Ovary (tissue), 9 donors: ENCODE measurements around the gene SLC7A9. TPM values are rescaled to one million over a fixed set of nuclear protein-coding genes. Genes with fewer than 3 reads are reported as not detected.

Experiments
- DNase-seq, 5 donors: peaks; one replicate each; pipeline ENCODE4 v3.0.0-alpha.2; 2019 to 2020
- H3K27ac ChIP-seq, 2 donors: fragments of 200-600 bp; one replicate each; pipeline versions ENCODE4 v1.5.1 to v1.8.0; 2019 to 2022
- H3K27me3 ChIP-seq: fragments of 200-600 bp; one replicate; pipeline ENCODE4 v1.8.0; 2022
- H3K36me3 ChIP-seq: fragments of 200-600 bp; sonication (generic); one replicate; pipeline ENCODE4 v1.5.1; 2019
- H3K4me1 ChIP-seq: one replicate; pipeline ENCODE4 v1.8.1; 2013; ENCODE audit warnings: mild to moderate bottlenecking, moderate library complexity; ENCODE audit not compliant: insufficient read depth
- H3K4me3 ChIP-seq: fragments of 200-600 bp; sonication (generic); one replicate; pipeline ENCODE4 v1.5.1; 2017
- H3K9me3 ChIP-seq, 2 donors: fragments of 200-600 bp in 1 of 2; sonication (generic) in 1 of 2; one replicate each; pipeline versions ENCODE4 v1.5.1 to v1.8.1; 2013 to 2019; ENCODE audit warnings: mild to moderate bottlenecking in 1 of 2, moderate library complexity in 1 of 2
- CTCF ChIP-seq, 3 donors: fragments of 450-650 bp in 2 of 3; fragments of 200-600 bp in 1 of 3; IDR thresholded peaks; one replicate each; pipeline versions ENCODE4 v1.5.1 to v1.8.0; 2016 to 2022; ENCODE audit warnings: antibody characterized with exemption in 3 of 3, mild to moderate bottlenecking in 1 of 3
- EP300 ChIP-seq: sonication (generic); formaldehyde crosslinking; IDR thresholded peaks from one replicate; pipeline ENCODE4 v1.6.1; 2017; ENCODE audit warnings: antibody characterized with exemption
- POLR2A ChIP-seq: fragments of 450-650 bp; IDR thresholded peaks from one replicate; pipeline ENCODE4 v1.6.1; 2017; ENCODE audit warnings: antibody characterized with exemption, mild to moderate bottlenecking, moderate library complexity
- WGBS, 3 donors: extraction: QIAGEN DNeasy Blood & Tissue Kit in 1 of 3; methylation state at CpG; one replicate each; pipeline versions ENCODE4 v1.1.5 to v1.1.7; 2013 to 2017; 5-methylcytosine and 5-hydroxymethylcytosine counted together
- intact Hi-C, 4 donors: fragments of 100-400 bp; cut with DNase I; formaldehyde crosslinking; loops; one replicate each; pipeline versions ENCODE4 v1.11.0 to v1.15.1; 2022 to 2023
- polyA plus RNA-seq, 2 donors: library from polyadenylated mRNA; stranded (reverse); fragments of 200-250 nt in 1 of 2; fragments of 350-450 nt in 1 of 2; fragmentation: Illumina TruSeq in 1 of 2; extraction: RNeasy Lipid Tissue Mini Kit (QIAGEN cat#74804) in 1 of 2; gene quantifications; one replicate each; pipeline ENCODE4 v1.2.3, GENCODE V29; 2013 to 2014
- total RNA-seq, 7 donors: library from RNA; depleted of rRNA in 2 of 7; stranded (reverse); fragments of >200 nt in 2 of 7; fragmentation: NEBNext Ultra II Directional in 3 of 7; extraction: Animal tissue kit (Norgen Biotek cat#: 25700) in 3 of 7; gene quantifications; one replicate each; pipeline versions ENCODE4 v1.1.0 to v1.2.4, GENCODE V29; 2016 to 2023
- donor health status: DM: no; HTN: no; CAD: no; lungs with moderate emphysema.
- donor health status: DM: no; HTN: no; CAD: no.
- donor health status: Bipolar disorder and iron deficiency.
- donor health status: DM: yes; HTN: yes; CAD: no.
- donor health status: DM: no; HTN: no; CAD: no.
- donor health status: DM: yes; HTN: yes; CAD: no.

SLC7A9 gene
- total and polyA plus RNA-seq, 9 donors = 0.23 to 0.95 (median 0.64) TPM

- Histone ChIP-seq H3K36me3 (no peaks in the 10 kb centered on the region), H3K4me1 (no peaks in the 10 kb centered on the region), H3K27ac (no peak overlapping the region), H3K9me3 (peaks cover 3 to 12% of the 10 kb centered on the region in 2 donors), H3K27me3 (no peaks in the 10 kb centered on the region), H3K4me3 (no peak overlapping the region)
- WGBS, 3 donors = 94 to 100% (median 100%) methylated on average over 1 of the region's 1 CpG
- no peak for TF ChIP-seq EP300
- no peak for TF ChIP-seq CTCF (IDR thresholded peaks at IDR 0.05)
- TF ChIP-seq POLR2A = no peak
- intact Hi-C loops = no loop called here
- DNase-seq = no peak
Observed at GRCh38 chr19:32896516-32897214, 27.1 kb upstream of the SLC7A9 start.

GRCh38 chr19:32895384-32895783 is 25.8 kb upstream of the SLC7A9 start:
- Histone ChIP-seq H3K27ac (no peak overlapping the region), H3K4me3 (no peak overlapping the region), H3K9me3 (peaks cover 3 to 19% of the 10 kb centered on the region in 2 donors), H3K36me3 (no peaks in the 10 kb centered on the region), H3K4me1 (no peaks in the 10 kb centered on the region), H3K27me3 (no peaks in the 10 kb centered on the region)
- DNase-seq = no peak
- intact Hi-C loops = no loop called here
- WGBS, 3 donors = 91 to 93% (median 92%) methylated on average over 3 of the region's 3 CpGs
- TF ChIP-seq EP300 (no peak), CTCF (IDR thresholded peaks at IDR 0.05) (no peak), POLR2A (no peak)

GRCh38 chr19:32891609-32892008 is 22.0 kb upstream of the SLC7A9 start:
- no peak for TF ChIP-seq POLR2A
- TF ChIP-seq EP300 = no peak
- TF ChIP-seq CTCF (IDR thresholded peaks at IDR 0.05) = no peak
- no peak overlapping the region for H3K27ac ChIP-seq
- H3K4me1 ChIP-seq = no peaks in the 10 kb centered on the region
- 96 to 98% (median 98%) methylated on average over 2 of the region's 2 CpGs for WGBS, 3 donors
- H3K36me3 ChIP-seq = no peaks in the 10 kb centered on the region
- DNase-seq = no peak
- H3K4me3 ChIP-seq = no peak overlapping the region
- intact Hi-C loops = no loop called here
- H3K9me3 ChIP-seq = peaks cover 3 to 19% of the 10 kb centered on the region in 2 donors
- H3K27me3 ChIP-seq = no peaks in the 10 kb centered on the region

GRCh38 chr19:32890841-32891240 is 21.3 kb upstream of the SLC7A9 start:
- Histone ChIP-seq H3K9me3 (peaks cover 3 to 19% of the 10 kb centered on the region in 2 donors), H3K36me3 (no peaks in the 10 kb centered on the region)

More at GRCh38 chr19:32890841-32891240, 21.3 kb upstream of the SLC7A9 start:
- no peak overlapping the region for H3K27ac ChIP-seq
- DNase-seq = no peak
- H3K27me3 ChIP-seq = no peaks in the 10 kb centered on the region
- 90 to 99% (median 98%) methylated on average over 10 of the region's 10 CpGs for WGBS, 3 donors
- no peaks in the 10 kb centered on the region for H3K4me1 ChIP-seq
- intact Hi-C loops = no loop called here
- TF ChIP-seq EP300 = no peak
- no peak for TF ChIP-seq CTCF (IDR thresholded peaks at IDR 0.05)
- no peak for TF ChIP-seq POLR2A
- no peak overlapping the region for H3K4me3 ChIP-seq
